ENCODE data around the gene PKP1.

GRCh38 chr1:201354151-201354900, 71.0 kb downstream of the PKP1 start:
- TF ChIP-seq, protein P1, sequence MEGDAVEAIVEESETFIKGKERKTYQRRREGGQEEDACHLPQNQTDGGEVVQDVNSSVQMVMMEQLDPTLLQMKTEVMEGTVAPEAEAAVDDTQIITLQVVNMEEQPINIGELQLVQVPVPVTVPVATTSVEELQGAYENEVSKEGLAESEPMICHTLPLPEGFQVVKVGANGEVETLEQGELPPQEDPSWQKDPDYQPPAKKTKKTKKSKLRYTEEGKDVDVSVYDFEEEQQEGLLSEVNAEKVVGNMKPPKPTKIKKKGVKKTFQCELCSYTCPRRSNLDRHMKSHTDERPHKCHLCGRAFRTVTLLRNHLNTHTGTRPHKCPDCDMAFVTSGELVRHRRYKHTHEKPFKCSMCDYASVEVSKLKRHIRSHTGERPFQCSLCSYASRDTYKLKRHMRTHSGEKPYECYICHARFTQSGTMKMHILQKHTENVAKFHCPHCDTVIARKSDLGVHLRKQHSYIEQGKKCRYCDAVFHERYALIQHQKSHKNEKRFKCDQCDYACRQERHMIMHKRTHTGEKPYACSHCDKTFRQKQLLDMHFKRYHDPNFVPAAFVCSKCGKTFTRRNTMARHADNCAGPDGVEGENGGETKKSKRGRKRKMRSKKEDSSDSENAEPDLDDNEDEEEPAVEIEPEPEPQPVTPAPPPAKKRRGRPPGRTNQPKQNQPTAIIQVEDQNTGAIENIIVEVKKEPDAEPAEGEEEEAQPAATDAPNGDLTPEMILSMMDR (conservative IDR thresholded peaks at IDR 0.05; ENCODE audit: low read depth, low read length), result no peak
- TF ChIP-seq FOS (IDR thresholded peaks at IDR 0.05; ENCODE audit: low read depth, low read length) (no peak), CEBPB (IDR thresholded peaks at IDR 0.05; ENCODE audit: low read depth, low read length) (no peak), USF2 (IDR thresholded peaks at IDR 0.05; ENCODE audit: low read depth, low read length) (no peak), RFX5 (IDR thresholded peaks at IDR 0.05; ENCODE audit: low read depth, low read length) (no peak)

Data from IMR-90 (cell line).